Glutamatergic neuron (in vitro differentiated cells): ENCODE data around the gene CCR5AS.

Source experiments
- DNase-seq: peaks from one replicate; pipeline ENCODE4 v3.0.0; 2022
- H3K27ac Mint-ChIP-seq: one replicate; pipeline ENCODE4 v1.8.0; 2020; ENCODE audit warnings: mild to moderate bottlenecking, mixed read lengths, inconsistent platforms; ENCODE audit not compliant: unreplicated experiment
- H3K27me3 Mint-ChIP-seq: one replicate; pipeline ENCODE4 v1.8.0; 2020; ENCODE audit warnings: mild to moderate bottlenecking, moderate library complexity, mixed read lengths, inconsistent platforms; ENCODE audit not compliant: unreplicated experiment
- H3K36me3 Mint-ChIP-seq: one replicate; pipeline ENCODE4 v1.8.0; 2020; ENCODE audit warnings: mild to moderate bottlenecking, mixed read lengths, inconsistent platforms; ENCODE audit not compliant: unreplicated experiment
- H3K4me1 Mint-ChIP-seq: one replicate; pipeline ENCODE4 v1.8.0; 2020; ENCODE audit warnings: mild to moderate bottlenecking, low read depth, mixed read lengths, inconsistent platforms; ENCODE audit not compliant: unreplicated experiment
- H3K4me3 Mint-ChIP-seq: one replicate; pipeline ENCODE4 v1.8.0; 2020; ENCODE audit warnings: mild to moderate bottlenecking, mixed read lengths, inconsistent platforms; ENCODE audit not compliant: unreplicated experiment
- H3K9me3 Mint-ChIP-seq: one replicate; pipeline ENCODE4 v1.8.0; 2020; ENCODE audit warnings: mild to moderate bottlenecking, moderate library complexity, mixed read lengths, inconsistent platforms; ENCODE audit not compliant: unreplicated experiment
- CTCF ChIP-seq: fragments of 200-600 bp; sonication (generic); IDR thresholded peaks from one replicate; pipeline ENCODE4 v1.5.0; 2021; ENCODE audit not compliant: partially characterized antibody, unreplicated experiment

The CCR5AS gene

DNA sequence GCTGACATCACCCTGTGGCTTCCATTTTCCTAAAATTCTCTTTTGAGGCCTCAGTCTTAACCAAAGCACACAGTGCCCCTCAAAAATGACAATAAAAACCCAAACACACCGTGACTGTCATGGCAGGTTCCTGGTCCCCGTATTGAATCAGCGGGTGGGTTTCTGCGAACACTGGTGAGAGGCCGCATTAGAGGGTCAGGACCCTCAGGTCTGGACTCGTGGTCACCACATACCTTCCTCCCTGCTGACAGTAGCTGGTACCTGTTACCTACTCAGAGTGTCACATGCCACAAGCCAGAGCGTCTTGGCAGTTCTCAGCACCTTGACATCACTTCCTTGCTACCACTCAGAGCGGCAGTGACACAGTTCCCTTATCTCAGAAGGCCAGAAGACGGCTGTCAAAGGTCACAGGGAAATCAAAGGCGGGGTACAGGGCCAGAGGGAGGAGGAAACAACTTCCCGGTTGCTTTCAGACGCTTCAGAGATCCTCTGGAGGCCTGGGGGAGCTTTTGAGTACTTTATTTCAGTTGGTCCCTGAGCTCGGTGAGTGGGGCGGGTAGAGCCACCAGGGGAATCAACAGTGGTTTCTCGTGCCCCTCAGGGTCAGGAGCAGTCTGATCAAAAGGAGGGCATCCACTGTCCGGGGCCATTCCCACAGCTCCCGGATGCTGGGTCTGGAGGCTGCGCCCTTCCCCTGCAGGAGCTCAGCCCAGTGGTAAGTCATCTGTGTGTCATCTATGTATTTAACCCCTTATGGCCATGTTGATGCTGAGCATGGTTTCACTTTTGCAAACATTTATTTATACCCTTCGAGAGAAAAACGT is at the start of gene CCR5AS, which contains the start of gene CCRL2:
TSS of gene CCR5AS (minus strand) at position 279 of the 824 bp plus-strand sequence.
TSS of gene CCRL2 (plus strand) at position 472 of the 824 bp plus-strand sequence. CDS start 821 bp downstream, outside the sequence.
- TF ChIP-seq CTCF = no peak
- Mint-ChIP-seq H3K4me3 (no peak within 1 kb of the TSS), H3K27me3 (no peaks in the 10 kb centered on the region), H3K4me1 (peaks cover 3% of the 10 kb centered on the region), H3K36me3 (no peaks in the 10 kb centered on the region), H3K27ac (no peak within 1 kb of the TSS), H3K9me3 (no peaks in the 10 kb centered on the region)
- no peak for DNase-seq

DNA sequence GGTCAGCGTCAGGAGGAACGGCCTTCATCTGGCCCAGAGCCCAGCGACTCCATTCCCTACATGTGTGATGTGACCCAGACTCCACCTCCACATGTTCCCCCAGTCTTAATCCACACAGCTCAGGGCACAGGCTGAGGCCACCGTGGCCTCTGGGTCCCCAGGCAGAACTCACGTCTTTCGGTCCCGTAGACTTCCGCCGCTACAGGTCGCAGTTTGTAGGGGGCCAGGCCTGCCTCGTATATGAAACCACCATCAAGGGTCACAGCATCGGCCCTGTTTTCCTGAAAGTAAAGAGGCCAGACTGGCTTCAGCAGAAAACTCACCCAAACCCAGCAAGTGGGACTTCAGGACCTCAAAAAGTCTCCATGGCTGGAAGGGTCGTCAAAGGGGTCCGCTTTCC is 49.3 kb upstream of the CCR5AS start:
- peaks cover 3% of the 10 kb centered on the region for H3K9me3 Mint-ChIP-seq
- no peak overlapping the region for H3K4me3 Mint-ChIP-seq
- H3K36me3 Mint-ChIP-seq = peaks cover 14% of the 10 kb centered on the region
- peaks cover 3% of the 10 kb centered on the region for H3K27me3 Mint-ChIP-seq
- H3K27ac Mint-ChIP-seq = no peak overlapping the region
- H3K4me1 Mint-ChIP-seq = no peaks in the 10 kb centered on the region
- DNase-seq = no peak
- no peak for TF ChIP-seq CTCF

DNA sequence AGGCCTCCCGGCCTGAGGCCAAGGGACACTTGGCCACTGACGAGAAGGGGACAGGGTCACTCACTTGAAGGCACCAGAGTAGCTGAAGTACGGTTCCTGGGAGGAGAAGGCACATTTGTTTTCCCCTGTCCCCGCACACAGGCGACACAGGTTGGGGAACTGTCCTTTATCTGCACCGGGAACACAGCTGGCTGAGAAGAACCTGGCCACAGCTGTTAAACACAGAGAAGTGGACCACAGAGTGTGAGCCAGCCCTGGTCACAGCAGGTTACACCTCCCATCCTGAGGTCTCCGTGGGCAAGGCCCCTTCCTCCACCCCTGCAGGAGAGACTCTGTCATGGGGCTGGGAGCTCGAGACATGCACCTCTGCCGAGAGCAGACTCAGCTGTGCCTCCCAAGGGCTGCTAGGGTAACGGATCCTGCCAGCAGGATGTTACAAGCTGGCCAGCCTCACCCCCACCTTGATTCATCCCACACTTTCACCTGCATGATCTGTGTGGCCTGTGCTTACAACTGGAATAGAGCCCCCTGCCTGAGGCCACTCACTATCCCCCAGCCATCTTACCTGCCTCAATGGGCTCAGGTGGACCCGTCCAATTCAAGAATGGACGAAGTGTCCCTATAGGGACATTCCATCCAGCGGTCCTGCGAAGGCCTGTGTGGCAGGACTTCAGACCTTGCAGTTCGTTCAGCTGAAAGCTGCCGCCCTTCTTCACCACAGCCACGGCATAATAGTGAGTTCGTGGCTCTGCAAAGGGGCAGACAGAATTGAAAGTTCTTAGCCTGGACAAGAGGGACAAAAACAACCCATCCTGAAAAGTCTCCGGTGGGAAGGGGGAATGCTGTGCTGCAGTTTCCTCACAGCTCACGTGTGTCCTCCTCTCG is 48.6 kb upstream of the CCR5AS start:
- peaks cover 10% of the 10 kb centered on the region for H3K36me3 Mint-ChIP-seq
- no peak for TF ChIP-seq CTCF
- DNase-seq = no peak
- peaks cover 3% of the 10 kb centered on the region for H3K27me3 Mint-ChIP-seq
- H3K4me3 Mint-ChIP-seq = no peak overlapping the region
- peaks cover 3% of the 10 kb centered on the region for H3K9me3 Mint-ChIP-seq
- H3K27ac Mint-ChIP-seq = no peak overlapping the region
- H3K4me1 Mint-ChIP-seq = no peaks in the 10 kb centered on the region

- peaks cover 4% of the 10 kb centered on the region for H3K36me3 Mint-ChIP-seq
- no peak for DNase-seq
- no peaks in the 10 kb centered on the region for H3K9me3 Mint-ChIP-seq
- H3K27ac Mint-ChIP-seq = no peak overlapping the region
- H3K27me3 Mint-ChIP-seq = peaks cover 3% of the 10 kb centered on the region
- no peak for TF ChIP-seq CTCF
- no peaks in the 10 kb centered on the region for H3K4me1 Mint-ChIP-seq
- no peak overlapping the region for H3K4me3 Mint-ChIP-seq
Measured at GRCh38 chr3:46454606-46455005, 47.7 kb upstream of the CCR5AS start.
